Measurements from ENCODE around the gene AMELX.

Gene AMELX

GRCh38 chrX:11269996-11270395 lies 23.2 kb upstream of the AMELX start:
- no peak for TF ChIP-seq POLR2A (IDR thresholded peaks at IDR 0.05; ENCODE audit: low read depth, low read length)
- no peak for TF ChIP-seq TAF1 (IDR thresholded peaks at IDR 0.05; ENCODE audit: borderline replicate concordance, low read depth, low read length)
- no peak for TF ChIP-seq POLR2AphosphoS5 (IDR thresholded peaks at IDR 0.05; ENCODE audit: low read depth, low read length)
- no peak for DNase-seq (ENCODE audit: insufficient read length)
- FAIRE-seq = no peak

- DNase-seq (ENCODE audit: insufficient read length) (no peak), FAIRE-seq (no peak)
- no peak for TF ChIP-seq TAF1 (IDR thresholded peaks at IDR 0.05; ENCODE audit: borderline replicate concordance, low read depth, low read length)
- no peak for TF ChIP-seq POLR2AphosphoS5 (IDR thresholded peaks at IDR 0.05; ENCODE audit: low read depth, low read length)
- TF ChIP-seq POLR2A (IDR thresholded peaks at IDR 0.05; ENCODE audit: low read depth, low read length) = no peak
These were observed 20.9 kb upstream of the AMELX start for GRCh38 chrX:11272290-11272689.

GRCh38 chrX:11272863-11273262 lies 20.4 kb upstream of the AMELX start:
- TF ChIP-seq TAF1 (IDR thresholded peaks at IDR 0.05; ENCODE audit: borderline replicate concordance, low read depth, low read length) = no peak
- TF ChIP-seq POLR2A (IDR thresholded peaks at IDR 0.05; ENCODE audit: low read depth, low read length) = no peak
- TF ChIP-seq POLR2AphosphoS5 (IDR thresholded peaks at IDR 0.05; ENCODE audit: low read depth, low read length) = no peak
- FAIRE-seq (no peak), DNase-seq (ENCODE audit: insufficient read length) (no peak)

GRCh38 chrX:11273544-11273943 lies 19.7 kb upstream of the AMELX start:
- DNase-seq (ENCODE audit: insufficient read length) = no peak
- no peak for TF ChIP-seq POLR2A (IDR thresholded peaks at IDR 0.05; ENCODE audit: low read depth, low read length)
- TF ChIP-seq TAF1 (IDR thresholded peaks at IDR 0.05; ENCODE audit: borderline replicate concordance, low read depth, low read length) = no peak
- TF ChIP-seq POLR2AphosphoS5 (IDR thresholded peaks at IDR 0.05; ENCODE audit: low read depth, low read length) = no peak
- FAIRE-seq = no peak

- TF ChIP-seq POLR2A (IDR thresholded peaks at IDR 0.05; ENCODE audit: low read depth, low read length) (no peak), POLR2AphosphoS5 (IDR thresholded peaks at IDR 0.05; ENCODE audit: low read depth, low read length) (no peak), TAF1 (IDR thresholded peaks at IDR 0.05; ENCODE audit: borderline replicate concordance, low read depth, low read length) (no peak)
- no peak for FAIRE-seq
- no peak for DNase-seq (ENCODE audit: insufficient read length)
These were observed 11.2 kb upstream of the AMELX start for GRCh38 chrX:11282043-11282442.

- DNase-seq (ENCODE audit: insufficient read length) (no peak), FAIRE-seq (no peak)
- TF ChIP-seq POLR2AphosphoS5 (IDR thresholded peaks at IDR 0.05; ENCODE audit: low read depth, low read length) (no peak), POLR2A (IDR thresholded peaks at IDR 0.05; ENCODE audit: low read depth, low read length) (no peak), TAF1 (IDR thresholded peaks at IDR 0.05; ENCODE audit: borderline replicate concordance, low read depth, low read length) (no peak)
These were observed 7.6 kb upstream of the AMELX start for GRCh38 chrX:11285651-11286050.

GRCh38 chrX:11287505-11287904 lies 5.7 kb upstream of the AMELX start:
- DNase-seq (ENCODE audit: insufficient read length) (no peak), FAIRE-seq (no peak)
- TF ChIP-seq TAF1 (IDR thresholded peaks at IDR 0.05; ENCODE audit: borderline replicate concordance, low read depth, low read length) (no peak), POLR2A (IDR thresholded peaks at IDR 0.05; ENCODE audit: low read depth, low read length) (no peak)

GRCh38 chrX:11290416-11291102 lies 2.7 kb upstream of the AMELX start:
- DNase-seq (ENCODE audit: insufficient read length) = no peak
- no peak for TF ChIP-seq POLR2A (IDR thresholded peaks at IDR 0.05; ENCODE audit: low read depth, low read length)
- no peak for TF ChIP-seq POLR2AphosphoS5 (IDR thresholded peaks at IDR 0.05; ENCODE audit: low read depth, low read length)
- no peak for TF ChIP-seq TAF1 (IDR thresholded peaks at IDR 0.05; ENCODE audit: borderline replicate concordance, low read depth, low read length)
- no peak for FAIRE-seq

- DNase-seq (ENCODE audit: insufficient read length) (no peak), FAIRE-seq (no peak)
- no peak for TF ChIP-seq TAF1 (IDR thresholded peaks at IDR 0.05; ENCODE audit: borderline replicate concordance, low read depth, low read length)
- no peak for TF ChIP-seq POLR2A (IDR thresholded peaks at IDR 0.05; ENCODE audit: low read depth, low read length)
- no peak for TF ChIP-seq POLR2AphosphoS5 (IDR thresholded peaks at IDR 0.05; ENCODE audit: low read depth, low read length)
These were observed 2.8 kb downstream of the AMELX start for GRCh38 chrX:11296051-11296450.

- DNase-seq (ENCODE audit: insufficient read length) = no peak
- no peak for FAIRE-seq
- TF ChIP-seq TAF1 (IDR thresholded peaks at IDR 0.05; ENCODE audit: borderline replicate concordance, low read depth, low read length) (no peak), POLR2AphosphoS5 (IDR thresholded peaks at IDR 0.05; ENCODE audit: low read depth, low read length) (no peak), POLR2A (IDR thresholded peaks at IDR 0.05; ENCODE audit: low read depth, low read length) (no peak)
These were observed 5.4 kb downstream of the AMELX start for GRCh38 chrX:11298600-11298999.

- FAIRE-seq = no peak
- TF ChIP-seq POLR2AphosphoS5 (IDR thresholded peaks at IDR 0.05; ENCODE audit: low read depth, low read length) (no peak), TAF1 (IDR thresholded peaks at IDR 0.05; ENCODE audit: borderline replicate concordance, low read depth, low read length) (no peak), POLR2A (IDR thresholded peaks at IDR 0.05; ENCODE audit: low read depth, low read length) (no peak)
- no peak for DNase-seq (ENCODE audit: insufficient read length)
These were observed 11.6 kb downstream of the AMELX start for GRCh38 chrX:11304829-11305228.

- no peak for FAIRE-seq
- TF ChIP-seq TAF1 (IDR thresholded peaks at IDR 0.05; ENCODE audit: borderline replicate concordance, low read depth, low read length) = no peak
- no peak for TF ChIP-seq POLR2A (IDR thresholded peaks at IDR 0.05; ENCODE audit: low read depth, low read length)
- no peak for TF ChIP-seq POLR2AphosphoS5 (IDR thresholded peaks at IDR 0.05; ENCODE audit: low read depth, low read length)
These were observed 12.4 kb downstream of the AMELX start for GRCh38 chrX:11305641-11306040.

More at GRCh38 chrX:11305641-11306040, 12.4 kb downstream of the AMELX start:
- no peak for DNase-seq (ENCODE audit: insufficient read length)
